ENCODE results near the gene PRR18.
"Not testable (repeated sequence)": the region's sequence is repeated elsewhere in the genome, so short reads cannot be mapped to it uniquely, and the experiment has no call there.

The PRR18 gene

GRCh38 chr6:166348305-166348949, 40.2 kb upstream of the PRR18 start:
- no peak for ATAC-seq (ENCODE audit: insufficient read depth, low read depth)
- no peaks in the 10 kb centered on the region for H3K27me3 ChIP-seq (ENCODE audit: insufficient read depth, low read length, poor library complexity)
- no peaks in the 10 kb centered on the region for H3K9me3 ChIP-seq (ENCODE audit: insufficient read depth, low read length, severe bottlenecking)
- H3K4me1 ChIP-seq (ENCODE audit: insufficient read depth, low read length): peaks cover 2% of the 10 kb centered on the region
- no peak overlapping the region for H3K9ac ChIP-seq (ENCODE audit: low read depth, low read length)
- no peak overlapping the region for H3K4me2 ChIP-seq (ENCODE audit: insufficient read depth, low read length)
- no peak overlapping the region for H3K4me3 ChIP-seq (ENCODE audit: low read depth in 1 of 2, low read length in 2 of 2)
- no peak overlapping the region for H3K27ac ChIP-seq (ENCODE audit: low read length)
- H2AFZ ChIP-seq (ENCODE audit: low read depth, low read length): no peak overlapping the region
- TF ChIP-seq EZH2 (IDR thresholded peaks at IDR 0.05; ENCODE audit: borderline replicate concordance, low read depth, low read length, severe bottlenecking) (no peak), CTCF (IDR thresholded peaks at IDR 0.05; ENCODE audit: borderline replicate concordance, extremely low read depth, low read length, poor library complexity, severe bottlenecking) (no peak)
- H3K36me3 ChIP-seq (ENCODE audit: insufficient read depth, low read length): no peaks in the 10 kb centered on the region
- no peaks in the 10 kb centered on the region for H4K20me1 ChIP-seq (ENCODE audit: insufficient read depth, low read length)
- DNase-seq: no peak
- no peaks in the 10 kb centered on the region for H3K79me2 ChIP-seq (ENCODE audit: insufficient read depth, low read length)

- peaks cover 9% of the 10 kb centered on the region for H3K4me1 ChIP-seq (ENCODE audit: insufficient read depth, low read length)
- no peaks in the 10 kb centered on the region for H4K20me1 ChIP-seq (ENCODE audit: insufficient read depth, low read length)
- H3K9ac ChIP-seq (ENCODE audit: low read depth, low read length): no peak overlapping the region
- DNase-seq: no peak
- no peak overlapping the region for H3K4me2 ChIP-seq (ENCODE audit: insufficient read depth, low read length)
- no peaks in the 10 kb centered on the region for H3K27me3 ChIP-seq (ENCODE audit: insufficient read depth, low read length, poor library complexity)
- no peak overlapping the region for H3K27ac ChIP-seq (ENCODE audit: low read length)
- no peak overlapping the region for H3K4me3 ChIP-seq (ENCODE audit: low read depth in 1 of 2, low read length in 2 of 2)
- peaks cover 10% of the 10 kb centered on the region for H3K79me2 ChIP-seq (ENCODE audit: insufficient read depth, low read length)
- no peak overlapping the region for H2AFZ ChIP-seq (ENCODE audit: low read depth, low read length)
- H3K36me3 ChIP-seq (ENCODE audit: insufficient read depth, low read length): no peaks in the 10 kb centered on the region; the same call in 1 of the 2 replicates
- H3K9me3 ChIP-seq (ENCODE audit: insufficient read depth, low read length, severe bottlenecking): no peaks in the 10 kb centered on the region
- TF ChIP-seq CTCF (IDR thresholded peaks at IDR 0.05; ENCODE audit: borderline replicate concordance, extremely low read depth, low read length, poor library complexity, severe bottlenecking) (no peak), EZH2 (IDR thresholded peaks at IDR 0.05; ENCODE audit: borderline replicate concordance, low read depth, low read length, severe bottlenecking) (no peak)
- no peak for ATAC-seq (ENCODE audit: insufficient read depth, low read depth)
Measured at GRCh38 chr6:166346965-166347364, 38.8 kb upstream of the PRR18 start.

- no peak for ATAC-seq (ENCODE audit: insufficient read depth, low read depth)
Measured at GRCh38 chr6:166346449-166346848, 38.3 kb upstream of the PRR18 start.

GRCh38 chr6:166345672-166346071, 37.5 kb upstream of the PRR18 start:
- H4K20me1 ChIP-seq (ENCODE audit: insufficient read depth, low read length); H2AFZ ChIP-seq (ENCODE audit: low read depth, low read length); H3K4me2 ChIP-seq (ENCODE audit: insufficient read depth, low read length); H3K9me3 ChIP-seq (ENCODE audit: insufficient read depth, low read length, severe bottlenecking); H3K27ac ChIP-seq (ENCODE audit: low read length); H3K4me3 ChIP-seq (ENCODE audit: low read depth in 1 of 2, low read length in 2 of 2); DNase-seq; H3K27me3 ChIP-seq (ENCODE audit: insufficient read depth, low read length, poor library complexity); H3K9ac ChIP-seq (ENCODE audit: low read depth, low read length); H3K36me3 ChIP-seq (ENCODE audit: insufficient read depth, low read length); ATAC-seq (ENCODE audit: insufficient read depth, low read depth): not testable (repeated sequence)
- Histone ChIP-seq H3K79me2 (ENCODE audit: insufficient read depth, low read length) (peaks cover 23% of the 10 kb centered on the region), H3K4me1 (ENCODE audit: insufficient read depth, low read length) (peaks cover 19% of the 10 kb centered on the region)

More at GRCh38 chr6:166346449-166346848, 38.3 kb upstream of the PRR18 start:
- Histone ChIP-seq H3K36me3 (ENCODE audit: insufficient read depth, low read length) (no peaks in the 10 kb centered on the region; the same call in 1 of the 2 replicates), H4K20me1 (ENCODE audit: insufficient read depth, low read length) (no peaks in the 10 kb centered on the region), H3K27me3 (ENCODE audit: insufficient read depth, low read length, poor library complexity) (no peaks in the 10 kb centered on the region), H3K9me3 (ENCODE audit: insufficient read depth, low read length, severe bottlenecking) (no peaks in the 10 kb centered on the region), H3K9ac (ENCODE audit: low read depth, low read length) (no peak overlapping the region), H3K4me2 (ENCODE audit: insufficient read depth, low read length) (no peak overlapping the region), H3K79me2 (ENCODE audit: insufficient read depth, low read length) (peaks cover 15% of the 10 kb centered on the region), H2AFZ (ENCODE audit: low read depth, low read length) (no peak overlapping the region), H3K4me3 (ENCODE audit: low read depth in 1 of 2, low read length in 2 of 2) (no peak overlapping the region), H3K4me1 (ENCODE audit: insufficient read depth, low read length) (peaks cover 11% of the 10 kb centered on the region), H3K27ac (ENCODE audit: low read length) (no peak overlapping the region)
- no peak for DNase-seq
- TF ChIP-seq EZH2 (IDR thresholded peaks at IDR 0.05; ENCODE audit: borderline replicate concordance, low read depth, low read length, severe bottlenecking) (no peak), CTCF (IDR thresholded peaks at IDR 0.05; ENCODE audit: borderline replicate concordance, extremely low read depth, low read length, poor library complexity, severe bottlenecking) (no peak)

- Histone ChIP-seq H3K4me1 (ENCODE audit: insufficient read depth, low read length) (peaks cover 26% of the 10 kb centered on the region), H4K20me1 (ENCODE audit: insufficient read depth, low read length) (peaks cover 12% of the 10 kb centered on the region; the same call in 1 of the 2 replicates), H3K79me2 (ENCODE audit: insufficient read depth, low read length) (peaks cover 30% of the 10 kb centered on the region)
- not testable (repeated sequence) for H3K27me3 ChIP-seq (ENCODE audit: insufficient read depth, low read length, poor library complexity); DNase-seq; H3K27ac ChIP-seq (ENCODE audit: low read length); H3K36me3 ChIP-seq (ENCODE audit: insufficient read depth, low read length); H3K9ac ChIP-seq (ENCODE audit: low read depth, low read length); ATAC-seq (ENCODE audit: insufficient read depth, low read depth); H3K9me3 ChIP-seq (ENCODE audit: insufficient read depth, low read length, severe bottlenecking); H3K4me2 ChIP-seq (ENCODE audit: insufficient read depth, low read length); H2AFZ ChIP-seq (ENCODE audit: low read depth, low read length); H3K4me3 ChIP-seq (ENCODE audit: low read depth in 1 of 2, low read length in 2 of 2)
Measured at GRCh38 chr6:166344921-166345320, 36.7 kb upstream of the PRR18 start.
